ENCODE results near the gene HEXIM2. TPM values are rescaled to one million over a fixed set of nuclear protein-coding genes. Genes with fewer than 3 reads are reported as not detected.

Gene HEXIM2
- total and polyA plus RNA-seq, 2 of the 13 experiments (the other 11 are each of a cell fraction or from before 2014, with no cell fraction given) = 27.1 to 32.4 TPM

DNA sequence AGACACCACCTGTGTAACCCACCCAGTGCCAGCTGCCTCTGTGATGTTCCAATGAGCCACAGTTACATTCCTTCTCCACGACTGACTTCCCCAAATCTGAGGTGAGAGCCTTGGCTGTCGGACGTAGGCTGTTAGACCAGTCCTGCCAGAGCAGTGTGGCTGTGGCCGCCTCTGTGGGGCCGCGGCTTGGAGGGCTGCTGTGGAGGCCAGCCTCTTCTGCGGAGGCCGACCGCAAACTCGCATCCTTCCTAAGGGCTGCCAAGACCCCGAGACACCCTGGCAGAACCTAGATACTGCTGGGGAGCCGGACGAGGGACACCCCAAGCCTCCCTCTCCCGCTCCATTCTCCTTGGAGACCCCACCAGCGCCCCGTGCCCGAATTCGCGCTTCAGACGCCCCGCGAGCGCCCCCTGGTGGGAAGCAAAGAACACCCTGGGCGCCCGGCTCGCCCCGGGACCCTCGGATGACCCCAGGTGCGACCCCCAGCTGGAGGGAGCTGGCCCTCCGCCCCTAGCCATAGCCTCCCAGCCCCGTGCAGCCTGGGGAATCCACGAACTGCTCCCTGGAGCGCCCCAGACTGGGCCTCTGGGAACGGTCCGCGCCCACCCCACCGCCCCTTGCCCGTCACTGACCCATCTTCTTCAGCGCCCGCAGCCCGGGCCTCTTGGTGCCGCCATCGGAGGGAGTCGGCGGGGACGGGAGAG is 29.9 kb upstream of the HEXIM2 start (continued):
- TF ChIP-seq, protein P1, sequence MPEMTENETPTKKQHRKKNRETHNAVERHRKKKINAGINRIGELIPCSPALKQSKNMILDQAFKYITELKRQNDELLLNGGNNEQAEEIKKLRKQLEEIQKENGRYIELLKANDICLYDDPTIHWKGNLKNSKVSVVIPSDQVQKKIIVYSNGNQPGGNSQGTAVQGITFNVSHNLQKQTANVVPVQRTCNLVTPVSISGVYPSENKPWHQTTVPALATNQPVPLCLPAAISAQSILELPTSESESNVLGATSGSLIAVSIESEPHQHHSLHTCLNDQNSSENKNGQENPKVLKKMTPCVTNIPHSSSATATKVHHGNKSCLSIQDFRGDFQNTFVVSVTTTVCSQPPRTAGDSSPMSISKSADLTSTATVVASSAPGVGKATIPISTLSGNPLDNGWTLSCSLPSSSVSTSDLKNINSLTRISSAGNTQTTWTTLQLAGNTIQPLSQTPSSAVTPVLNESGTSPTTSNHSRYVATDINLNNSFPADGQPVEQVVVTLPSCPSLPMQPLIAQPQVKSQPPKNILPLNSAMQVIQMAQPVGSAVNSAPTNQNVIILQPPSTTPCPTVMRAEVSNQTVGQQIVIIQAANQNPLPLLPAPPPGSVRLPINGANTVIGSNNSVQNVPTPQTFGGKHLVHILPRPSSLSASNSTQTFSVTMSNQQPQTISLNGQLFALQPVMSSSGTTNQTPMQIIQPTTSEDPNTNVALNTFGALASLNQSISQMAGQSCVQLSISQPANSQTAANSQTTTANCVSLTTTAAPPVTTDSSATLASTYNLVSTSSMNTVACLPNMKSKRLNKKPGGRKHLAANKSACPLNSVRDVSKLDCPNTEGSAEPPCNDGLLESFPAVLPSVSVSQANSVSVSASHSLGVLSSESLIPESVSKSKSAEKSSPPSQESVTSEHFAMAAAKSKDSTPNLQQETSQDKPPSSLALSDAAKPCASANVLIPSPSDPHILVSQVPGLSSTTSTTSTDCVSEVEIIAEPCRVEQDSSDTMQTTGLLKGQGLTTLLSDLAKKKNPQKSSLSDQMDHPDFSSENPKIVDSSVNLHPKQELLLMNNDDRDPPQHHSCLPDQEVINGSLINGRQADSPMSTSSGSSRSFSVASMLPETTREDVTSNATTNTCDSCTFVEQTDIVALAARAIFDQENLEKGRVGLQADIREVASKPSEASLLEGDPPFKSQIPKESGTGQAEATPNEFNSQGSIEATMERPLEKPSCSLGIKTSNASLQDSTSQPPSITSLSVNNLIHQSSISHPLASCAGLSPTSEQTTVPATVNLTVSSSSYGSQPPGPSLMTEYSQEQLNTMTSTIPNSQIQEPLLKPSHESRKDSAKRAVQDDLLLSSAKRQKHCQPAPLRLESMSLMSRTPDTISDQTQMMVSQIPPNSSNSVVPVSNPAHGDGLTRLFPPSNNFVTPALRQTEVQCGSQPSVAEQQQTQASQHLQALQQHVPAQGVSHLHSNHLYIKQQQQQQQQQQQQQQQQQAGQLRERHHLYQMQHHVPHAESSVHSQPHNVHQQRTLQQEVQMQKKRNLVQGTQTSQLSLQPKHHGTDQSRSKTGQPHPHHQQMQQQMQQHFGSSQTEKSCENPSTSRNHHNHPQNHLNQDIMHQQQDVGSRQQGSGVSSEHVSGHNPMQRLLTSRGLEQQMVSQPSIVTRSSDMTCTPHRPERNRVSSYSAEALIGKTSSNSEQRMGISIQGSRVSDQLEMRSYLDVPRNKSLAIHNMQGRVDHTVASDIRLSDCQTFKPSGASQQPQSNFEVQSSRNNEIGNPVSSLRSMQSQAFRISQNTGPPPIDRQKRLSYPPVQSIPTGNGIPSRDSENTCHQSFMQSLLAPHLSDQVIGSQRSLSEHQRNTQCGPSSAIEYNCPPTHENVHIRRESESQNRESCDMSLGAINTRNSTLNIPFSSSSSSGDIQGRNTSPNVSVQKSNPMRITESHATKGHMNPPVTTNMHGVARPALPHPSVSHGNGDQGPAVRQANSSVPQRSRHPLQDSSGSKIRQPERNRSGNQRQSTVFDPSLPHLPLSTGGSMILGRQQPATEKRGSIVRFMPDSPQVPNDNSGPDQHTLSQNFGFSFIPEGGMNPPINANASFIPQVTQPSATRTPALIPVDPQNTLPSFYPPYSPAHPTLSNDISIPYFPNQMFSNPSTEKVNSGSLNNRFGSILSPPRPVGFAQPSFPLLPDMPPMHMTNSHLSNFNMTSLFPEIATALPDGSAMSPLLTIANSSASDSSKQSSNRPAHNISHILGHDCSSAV (CRISPR knock-in tag; IDR thresholded peaks at IDR 0.05; ENCODE audit: borderline replicate concordance) = no peak
- TF ChIP-seq, protein P2, sequence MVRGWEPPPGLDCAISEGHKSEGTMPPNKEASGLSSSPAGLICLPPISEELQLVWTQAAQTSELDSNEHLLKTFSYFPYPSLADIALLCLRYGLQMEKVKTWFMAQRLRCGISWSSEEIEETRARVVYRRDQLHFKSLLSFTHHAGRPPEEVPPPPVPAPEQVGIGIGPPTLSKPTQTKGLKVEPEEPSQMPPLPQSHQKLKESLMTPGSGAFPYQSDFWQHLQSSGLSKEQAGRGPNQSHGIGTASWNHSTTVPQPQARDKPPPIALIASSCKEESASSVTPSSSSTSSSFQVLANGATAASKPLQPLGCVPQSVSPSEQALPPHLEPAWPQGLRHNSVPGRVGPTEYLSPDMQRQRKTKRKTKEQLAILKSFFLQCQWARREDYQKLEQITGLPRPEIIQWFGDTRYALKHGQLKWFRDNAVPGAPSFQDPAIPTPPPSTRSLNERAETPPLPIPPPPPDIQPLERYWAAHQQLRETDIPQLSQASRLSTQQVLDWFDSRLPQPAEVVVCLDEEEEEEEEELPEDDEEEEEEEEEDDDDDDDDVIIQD (CRISPR knock-in tag; IDR thresholded peaks at IDR 0.05; ENCODE audit: low read depth) = no peak
- TF ChIP-seq MEIS1 (CRISPR knock-in tag; IDR thresholded peaks at IDR 0.05; ENCODE audit: borderline replicate concordance) (no peak), SALL1 (CRISPR knock-in tag; IDR thresholded peaks at IDR 0.05) (peak; percentile 24; the same call in 1 of the 2 replicates), SALL2 (CRISPR knock-in tag; IDR thresholded peaks at IDR 0.05) (no peak), MTF1 (CRISPR knock-in tag; IDR thresholded peaks at IDR 0.05) (no peak), ZBTB21 (CRISPR knock-in tag; IDR thresholded peaks at IDR 0.05) (no peak), RCOR2 (CRISPR knock-in tag; IDR thresholded peaks at IDR 0.05) (peak; percentile 67; the same call in 1 of the 2 replicates), ZNF7 (CRISPR knock-in tag; IDR thresholded peaks at IDR 0.05) (no peak), ZSCAN5A (CRISPR knock-in tag; IDR thresholded peaks at IDR 0.05; ENCODE audit: borderline replicate concordance) (no peak), SP5 (CRISPR knock-in tag; IDR thresholded peaks at IDR 0.05; ENCODE audit: borderline replicate concordance, low read depth) (no peak), HNRNPLL (IDR thresholded peaks at IDR 0.05; ENCODE audit: low read depth, low read length, poor library complexity, severe bottlenecking) (peak; percentile 43), ZNF670 (CRISPR knock-in tag; IDR thresholded peaks at IDR 0.05; ENCODE audit: borderline replicate concordance) (0 out of 2 replicates have a peak, but pooled peaks have one; percentile 48), REL (CRISPR knock-in tag; conservative IDR thresholded peaks at IDR 0.05) (0 out of 2 replicates have a peak, but pooled peaks have one; percentile 19), NFATC3 (CRISPR knock-in tag; IDR thresholded peaks at IDR 0.05) (no peak)
- TF ChIP-seq, protein P3, sequence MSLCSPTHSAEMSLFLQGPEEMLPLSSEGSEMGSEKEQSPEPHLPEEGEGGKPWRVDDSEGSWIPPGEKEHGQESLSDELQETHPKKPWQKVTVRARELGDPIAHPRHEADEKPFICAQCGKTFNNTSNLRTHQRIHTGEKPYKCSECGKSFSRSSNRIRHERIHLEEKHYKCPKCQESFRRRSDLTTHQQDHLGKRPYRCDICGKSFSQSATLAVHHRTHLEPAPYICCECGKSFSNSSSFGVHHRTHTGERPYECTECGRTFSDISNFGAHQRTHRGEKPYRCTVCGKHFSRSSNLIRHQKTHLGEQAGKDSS (CRISPR knock-in tag; IDR thresholded peaks at IDR 0.05; ENCODE audit: borderline replicate concordance, low read depth) = peak; percentile 77; the same call in 1 of the 2 replicates
